AG09309 (cell line): Measurements from ENCODE around the gene MEN1.

ENCODE experiments used
- DNase-seq: peaks from one replicate; pipeline ENCODE4 v3.0.0-alpha.2; 2010; ENCODE audit warnings: low read depth
- H3K4me3 ChIP-seq: 2 replicates; pipeline ENCODE4 v1.5.1; 2011; ENCODE audit warnings: mild to moderate bottlenecking, low read depth, low read length, moderate library complexity; ENCODE audit not compliant: control insufficient read depth
- TF ChIP-seq, protein P1 (sequence below): IDR thresholded peaks from 2 replicates; pipeline ENCODE4 v1.5.1; 2011; ENCODE audit warnings: mild to moderate bottlenecking, low read depth, low read length, inconsistent platforms; ENCODE audit not compliant: insufficient read depth, control insufficient read depth; ENCODE audit errors: missing control alignments

Gene MEN1

DNA sequence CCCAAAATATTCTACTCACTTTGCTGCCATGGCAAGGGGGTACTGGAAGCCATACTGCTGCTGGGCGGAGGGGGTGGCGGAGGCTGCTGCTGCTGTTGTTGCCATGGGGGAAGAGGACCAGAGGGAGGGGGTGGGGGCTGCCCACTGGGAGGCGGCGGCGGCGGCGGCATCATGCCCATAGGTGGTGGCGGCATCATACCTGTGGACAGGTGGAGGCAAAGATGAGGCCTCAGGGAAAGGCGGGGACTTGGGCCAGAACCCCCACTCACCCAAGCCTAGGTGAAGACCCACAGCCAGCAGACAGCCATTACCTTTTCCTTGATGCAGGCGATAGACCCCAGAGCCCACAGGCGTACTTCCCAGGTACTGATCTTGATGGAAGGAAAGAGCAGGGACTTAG is 43.5 kb downstream of the MEN1 start:
- DNase-seq: no peak
- TF ChIP-seq, protein P1, sequence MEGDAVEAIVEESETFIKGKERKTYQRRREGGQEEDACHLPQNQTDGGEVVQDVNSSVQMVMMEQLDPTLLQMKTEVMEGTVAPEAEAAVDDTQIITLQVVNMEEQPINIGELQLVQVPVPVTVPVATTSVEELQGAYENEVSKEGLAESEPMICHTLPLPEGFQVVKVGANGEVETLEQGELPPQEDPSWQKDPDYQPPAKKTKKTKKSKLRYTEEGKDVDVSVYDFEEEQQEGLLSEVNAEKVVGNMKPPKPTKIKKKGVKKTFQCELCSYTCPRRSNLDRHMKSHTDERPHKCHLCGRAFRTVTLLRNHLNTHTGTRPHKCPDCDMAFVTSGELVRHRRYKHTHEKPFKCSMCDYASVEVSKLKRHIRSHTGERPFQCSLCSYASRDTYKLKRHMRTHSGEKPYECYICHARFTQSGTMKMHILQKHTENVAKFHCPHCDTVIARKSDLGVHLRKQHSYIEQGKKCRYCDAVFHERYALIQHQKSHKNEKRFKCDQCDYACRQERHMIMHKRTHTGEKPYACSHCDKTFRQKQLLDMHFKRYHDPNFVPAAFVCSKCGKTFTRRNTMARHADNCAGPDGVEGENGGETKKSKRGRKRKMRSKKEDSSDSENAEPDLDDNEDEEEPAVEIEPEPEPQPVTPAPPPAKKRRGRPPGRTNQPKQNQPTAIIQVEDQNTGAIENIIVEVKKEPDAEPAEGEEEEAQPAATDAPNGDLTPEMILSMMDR: no peak
- no peak overlapping the region for H3K4me3 ChIP-seq

DNA sequence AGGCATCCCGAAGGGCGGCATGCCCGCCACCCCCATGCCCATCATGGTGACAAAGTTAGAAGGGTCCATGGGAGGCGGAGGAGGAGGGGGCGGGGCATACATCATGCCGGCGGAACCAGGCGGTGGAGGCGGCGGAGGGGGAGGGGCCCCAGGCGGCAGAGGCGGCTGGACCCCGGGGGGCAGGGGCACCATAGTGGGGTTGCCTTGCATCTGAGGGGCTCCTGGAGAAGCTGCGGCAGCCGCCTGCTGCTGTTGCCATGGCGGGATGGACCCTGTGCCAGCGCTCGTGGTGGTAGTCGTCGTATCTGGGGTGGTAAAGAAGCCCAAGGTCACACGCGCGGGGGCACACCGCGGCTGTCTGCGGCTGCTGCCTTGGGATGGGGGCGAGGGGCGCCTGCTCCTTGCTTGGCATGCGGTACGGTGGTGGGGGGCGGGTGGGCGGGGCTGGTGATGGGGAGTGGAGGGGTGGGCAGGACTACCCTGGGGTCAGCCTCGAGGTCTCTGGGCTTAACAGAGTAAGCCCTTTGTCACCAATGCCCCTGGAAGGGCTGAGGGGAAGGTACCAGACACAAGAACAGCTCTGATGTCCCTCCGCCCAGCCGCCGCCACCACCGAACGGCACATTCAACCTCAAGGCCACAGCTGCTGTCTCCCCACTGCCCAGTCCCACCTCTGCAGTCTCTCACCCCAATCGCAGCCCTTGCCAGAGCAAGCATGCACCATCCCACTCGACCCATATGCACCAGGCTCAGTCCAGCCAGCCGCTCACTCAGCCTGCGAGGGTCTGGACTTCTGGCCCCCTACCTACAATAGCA is 44.3 kb downstream of the MEN1 start:
- H3K4me3 ChIP-seq: no peak overlapping the region
- DNase-seq: no peak
- TF ChIP-seq, protein P1: no peak

DNA sequence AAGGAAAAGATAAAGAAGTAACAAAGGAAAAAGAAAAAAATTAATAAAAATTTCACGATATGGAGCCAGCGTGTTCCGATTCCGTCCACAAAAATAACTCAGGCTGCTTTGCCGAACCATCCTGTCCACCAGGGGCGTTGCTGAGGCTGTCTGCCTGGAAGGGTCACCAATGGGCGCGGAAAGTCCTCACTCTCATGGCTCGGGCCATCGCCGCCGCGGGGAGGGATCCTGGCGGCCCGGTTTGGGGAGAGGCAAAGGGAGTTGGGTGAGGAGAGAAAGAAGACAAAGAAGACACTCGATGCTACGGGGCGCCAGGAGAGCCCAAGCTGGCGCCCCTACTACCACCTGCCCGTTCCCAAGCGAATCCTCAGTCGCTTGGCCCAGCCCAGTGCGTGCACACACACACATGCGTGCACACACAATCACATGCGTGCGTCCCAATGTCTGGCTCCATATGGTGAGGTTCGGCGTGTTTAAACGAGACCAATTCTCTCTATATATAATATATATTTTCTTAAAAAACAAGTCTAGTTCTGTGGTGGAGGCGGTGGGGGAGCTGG is 45.0 kb downstream of the MEN1 start:
- no peak overlapping the region for H3K4me3 ChIP-seq
- no peak for DNase-seq
- TF ChIP-seq, protein P1: no peak

DNA sequence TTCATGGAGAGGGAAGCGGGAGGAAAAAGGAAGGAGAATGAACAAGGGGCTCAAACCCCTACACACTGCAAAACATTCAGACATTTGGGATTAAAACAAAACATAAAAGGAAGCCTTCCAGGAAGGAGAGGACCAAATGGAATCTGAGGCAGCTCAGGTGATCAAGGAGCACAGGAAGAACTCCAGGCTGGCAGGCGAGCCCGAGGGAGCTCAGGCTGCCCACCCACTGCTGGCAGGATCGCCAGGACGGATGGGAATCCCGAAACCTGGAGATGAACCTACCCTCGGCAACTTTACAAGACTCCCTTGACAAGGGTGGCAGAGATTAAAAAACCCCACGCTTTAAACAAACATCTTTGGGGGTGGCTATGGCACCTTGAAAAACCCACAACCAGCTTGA is 45.6 kb downstream of the MEN1 start:
- DNase-seq: no peak
- H3K4me3 ChIP-seq: no peak overlapping the region
- TF ChIP-seq, protein P1: no peak

DNA sequence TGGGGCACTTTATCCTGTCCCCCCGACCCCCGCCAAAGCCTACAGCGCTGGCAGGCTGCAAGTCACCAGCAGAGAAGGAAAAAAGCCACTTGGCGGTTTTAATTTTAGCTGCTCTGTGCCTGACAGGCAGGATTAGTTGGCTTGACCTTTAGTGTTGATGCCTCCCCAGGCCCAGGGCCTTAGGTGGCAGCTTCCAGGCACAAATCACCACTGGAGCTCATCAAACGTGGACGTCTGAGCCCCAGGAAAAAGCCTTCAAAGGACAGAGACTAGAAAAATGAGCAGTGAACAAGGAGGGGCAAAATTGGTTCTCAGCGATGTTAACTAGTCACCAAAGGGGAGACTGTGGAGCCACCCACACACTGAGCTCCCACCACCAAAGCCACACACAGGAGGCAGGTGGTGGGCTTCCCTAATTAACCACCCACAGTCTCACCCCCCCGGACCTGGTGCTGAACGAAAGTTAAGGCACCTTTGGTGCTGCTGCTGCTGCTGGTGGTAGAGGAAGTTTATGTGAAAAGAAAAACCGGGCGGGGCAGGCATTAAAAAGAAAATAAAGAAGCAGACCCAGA is 46.2 kb downstream of the MEN1 start:
- no peak for DNase-seq
- H3K4me3 ChIP-seq: no peak overlapping the region
- TF ChIP-seq, protein P1: no peak

DNA sequence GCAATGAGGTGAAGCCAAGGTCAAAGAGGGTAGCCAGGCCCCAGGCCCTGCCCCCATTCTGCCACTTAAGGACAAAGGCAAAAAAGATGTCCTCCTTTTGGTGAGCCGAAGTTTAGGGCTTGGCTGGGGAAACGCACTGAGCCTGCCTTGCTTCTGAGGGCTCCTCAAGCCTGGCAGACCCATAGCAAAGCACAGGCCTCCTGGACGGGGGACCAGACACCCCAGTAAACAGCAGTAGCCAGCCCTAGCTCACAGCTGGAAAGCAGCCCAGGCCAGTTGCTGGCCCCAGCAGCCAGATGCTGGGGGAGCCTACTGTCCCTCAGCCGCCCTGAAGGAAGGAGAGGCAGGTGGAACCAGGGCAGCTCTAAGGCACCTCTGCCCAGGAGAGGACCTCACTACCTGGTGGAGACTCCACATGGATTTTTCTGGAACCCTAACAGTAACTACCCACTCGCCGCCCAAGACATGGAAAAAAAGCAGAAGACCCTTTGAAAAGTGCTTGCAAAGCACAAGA is 46.8 kb downstream of the MEN1 start:
- H3K4me3 ChIP-seq: no peak overlapping the region
- no peak for DNase-seq
- TF ChIP-seq, protein P1: no peak
